Left ventricle myocardium inferior (tissue), 1 donor: ENCODE results near the gene DPP9. TPM values are rescaled to one million over a fixed set of nuclear protein-coding genes. Genes with fewer than 3 reads are reported as not detected.

Experiments
- DNase-seq: peaks from one replicate; pipeline ENCODE4 v3.0.0-alpha.2; 2020
- H3K27ac ChIP-seq: fragments of 200-600 bp; replicated peaks from 2 replicates; pipeline ENCODE4 v1.8.0; 2021
- H3K27me3 ChIP-seq: fragments of 200-600 bp; 2 replicates; pipeline ENCODE4 v1.8.0; 2021; ENCODE audit warnings: low read depth
- H3K36me3 ChIP-seq: fragments of 200-600 bp; 2 replicates; pipeline ENCODE4 v1.8.0; 2021
- H3K4me1 ChIP-seq: fragments of 200-600 bp; 2 replicates; pipeline ENCODE4 v1.8.0; 2021
- H3K4me3 ChIP-seq: fragments of 200-600 bp; 2 replicates; pipeline ENCODE4 v1.8.0; 2021; ENCODE audit warnings: mild to moderate bottlenecking, moderate library complexity
- H3K9me3 ChIP-seq: fragments of 200-600 bp; replicated peaks from 2 replicates; pipeline ENCODE4 v1.8.0; 2021
- intact Hi-C: fragments of 100-400 bp; cut with micrococcal nuclease; formaldehyde crosslinking; loops from one replicate; pipeline ENCODE4 v1.11.0; 2022
- total RNA-seq: library from RNA; stranded (reverse); fragmentation: NEBNext Ultra II Directional; extraction: Animal tissue kit (Norgen Biotek cat#: 25700); gene quantifications from one replicate; pipeline ENCODE4 v1.2.1, GENCODE V29; 2021
- TF ChIP-seq, protein P1 (sequence below): fragments of 200-600 bp; IDR thresholded peaks from 2 replicates; pipeline ENCODE4 v1.8.0; 2021; ENCODE audit warnings: antibody characterized with exemption, mild to moderate bottlenecking, borderline replicate concordance
- donor health status: DM: no; HTN: yes; CAD: no; lungs with severe emphysema.

Gene DPP9
- total RNA-seq, 1 donor from 2014 or later = 52.5 TPM

DNA sequence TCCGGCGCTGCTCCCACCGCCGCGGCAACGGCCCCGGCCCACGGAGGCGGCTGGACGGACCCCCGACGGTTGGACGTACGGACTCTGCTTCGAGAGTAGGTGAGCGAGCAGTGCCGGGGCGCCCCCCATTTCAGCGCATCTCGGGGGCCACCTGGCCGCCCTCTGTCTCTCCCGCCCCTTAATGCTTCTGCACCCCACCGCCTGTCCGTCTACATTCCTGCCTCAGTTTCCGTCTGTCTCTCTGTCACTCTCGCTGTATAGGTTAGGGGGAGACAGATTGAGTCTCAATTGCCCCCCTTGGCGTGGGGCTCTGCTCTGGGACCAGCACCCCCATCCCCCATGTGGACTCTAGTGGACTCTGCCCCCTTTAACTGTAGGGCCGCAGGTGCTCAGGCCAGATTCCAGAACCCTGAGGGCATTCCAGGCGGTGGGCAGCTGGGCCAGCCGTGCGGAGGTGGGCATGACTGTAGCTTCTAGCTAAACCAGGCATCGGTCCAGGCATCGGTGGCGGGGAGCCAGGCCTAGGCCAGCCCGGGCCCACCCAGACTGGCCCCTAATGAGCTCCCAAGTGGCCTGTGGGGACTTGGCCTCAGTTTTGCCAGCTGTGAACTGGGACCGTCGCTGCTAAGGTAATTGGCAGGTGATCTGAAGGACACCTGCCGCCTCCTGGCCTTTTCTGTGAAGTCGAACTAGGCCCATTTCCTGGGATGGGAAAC, 84.0 kb downstream of the DPP9 start:
- DNase-seq = no peak
- Histone ChIP-seq H3K4me1 (peaks cover 56% of the 10 kb centered on the region), H3K27me3 (no peaks in the 10 kb centered on the region), H3K4me3 (peak overlapping the region; percentile 84), H3K27ac (peak overlapping the region; percentile 90), H3K36me3 (no peaks in the 10 kb centered on the region), H3K9me3 (no peaks in the 10 kb centered on the region)
- TF ChIP-seq, protein P1, sequence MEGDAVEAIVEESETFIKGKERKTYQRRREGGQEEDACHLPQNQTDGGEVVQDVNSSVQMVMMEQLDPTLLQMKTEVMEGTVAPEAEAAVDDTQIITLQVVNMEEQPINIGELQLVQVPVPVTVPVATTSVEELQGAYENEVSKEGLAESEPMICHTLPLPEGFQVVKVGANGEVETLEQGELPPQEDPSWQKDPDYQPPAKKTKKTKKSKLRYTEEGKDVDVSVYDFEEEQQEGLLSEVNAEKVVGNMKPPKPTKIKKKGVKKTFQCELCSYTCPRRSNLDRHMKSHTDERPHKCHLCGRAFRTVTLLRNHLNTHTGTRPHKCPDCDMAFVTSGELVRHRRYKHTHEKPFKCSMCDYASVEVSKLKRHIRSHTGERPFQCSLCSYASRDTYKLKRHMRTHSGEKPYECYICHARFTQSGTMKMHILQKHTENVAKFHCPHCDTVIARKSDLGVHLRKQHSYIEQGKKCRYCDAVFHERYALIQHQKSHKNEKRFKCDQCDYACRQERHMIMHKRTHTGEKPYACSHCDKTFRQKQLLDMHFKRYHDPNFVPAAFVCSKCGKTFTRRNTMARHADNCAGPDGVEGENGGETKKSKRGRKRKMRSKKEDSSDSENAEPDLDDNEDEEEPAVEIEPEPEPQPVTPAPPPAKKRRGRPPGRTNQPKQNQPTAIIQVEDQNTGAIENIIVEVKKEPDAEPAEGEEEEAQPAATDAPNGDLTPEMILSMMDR = no peak
- intact Hi-C loops = loop anchor here (5.0 kb wide), 1 partner anchor 62 kb away; no protein-coding TSS in a partner anchor

DNA sequence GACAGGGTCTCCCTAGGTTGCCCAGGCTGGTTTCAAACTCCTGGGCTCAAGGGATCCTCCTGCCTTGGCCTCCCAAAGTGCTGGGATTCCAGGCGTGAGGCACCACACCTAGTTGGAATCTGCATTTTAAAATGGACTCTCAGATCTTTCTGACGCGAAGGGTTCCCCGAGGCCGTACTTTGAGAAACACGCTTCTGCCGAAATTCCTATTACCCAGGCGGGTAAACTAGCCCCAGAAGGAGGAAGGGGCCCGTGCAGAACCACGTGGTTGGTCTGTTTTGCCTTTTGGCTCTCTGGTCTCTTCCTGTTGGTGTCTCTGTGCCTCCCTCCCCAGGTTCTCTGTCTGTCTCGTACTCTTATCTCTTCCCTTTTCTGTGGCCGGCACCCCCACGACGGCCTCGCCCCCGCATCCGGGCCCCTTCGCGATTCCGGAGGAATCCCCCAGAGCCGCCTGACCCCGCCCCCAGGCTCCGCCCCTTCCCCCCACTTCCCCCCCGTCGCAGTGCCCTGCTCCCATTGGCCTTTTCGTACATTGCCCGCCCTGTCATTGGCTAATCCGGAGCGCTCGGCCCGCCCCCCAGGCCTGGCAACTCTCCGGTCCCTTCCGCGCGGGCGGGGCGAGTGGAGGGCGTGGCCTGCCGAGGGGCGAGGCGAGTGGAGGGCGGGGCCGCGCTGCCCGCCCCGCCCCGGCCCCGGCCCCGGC, 84.7 kb downstream of the DPP9 start, which contains the start of gene TNFAIP8L1:
Gene TNFAIP8L1 (plus strand): TSS at position 689 of the 703 bp plus-strand sequence. CDS start 12,354 bp downstream, outside the sequence.
- H3K36me3 ChIP-seq = no peaks in the 10 kb centered on the region
- TF ChIP-seq, protein P1 = no peak
- H3K27ac ChIP-seq = peak within 1 kb of the TSS; percentile 90
- peaks cover 56% of the 10 kb centered on the region for H3K4me1 ChIP-seq
- H3K9me3 ChIP-seq = no peaks in the 10 kb centered on the region
- DNase-seq = peak; percentile 97
- intact Hi-C loops = loop anchor here (5.0 kb wide), 1 partner anchor 62 kb away; no protein-coding TSS in a partner anchor
- no peaks in the 10 kb centered on the region for H3K27me3 ChIP-seq
- H3K4me3 ChIP-seq = peak within 1 kb of the TSS; percentile 84

DNA sequence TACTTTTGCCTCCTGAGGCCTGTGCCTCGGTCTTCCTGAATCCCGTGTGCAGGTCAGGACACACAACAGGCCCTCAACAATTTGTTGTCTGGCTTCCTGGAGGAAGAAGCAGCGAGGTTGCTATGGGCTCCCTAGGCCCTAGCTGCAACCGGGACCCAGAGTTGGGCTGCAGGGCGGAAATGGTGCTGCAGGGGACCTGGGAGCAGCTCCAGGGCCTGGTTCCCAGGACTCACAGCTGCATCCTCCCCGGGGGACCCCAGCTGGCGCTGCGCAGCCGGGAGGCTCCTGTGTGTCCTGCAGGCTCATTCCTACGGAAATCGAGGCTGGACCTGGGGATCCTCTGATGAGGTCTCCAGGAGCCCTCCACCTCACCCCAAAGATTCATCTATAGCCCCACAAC, 85.3 kb downstream of the DPP9 start:
- Histone ChIP-seq H3K4me1 (peaks cover 62% of the 10 kb centered on the region), H3K9me3 (no peaks in the 10 kb centered on the region), H3K27me3 (no peaks in the 10 kb centered on the region), H3K4me3 (peak overlapping the region; percentile 84), H3K27ac (peak overlapping the region; percentile 90), H3K36me3 (no peaks in the 10 kb centered on the region)
- intact Hi-C loops = loop anchor here (5.0 kb wide), 1 partner anchor 61 kb away; no protein-coding TSS in a partner anchor
- TF ChIP-seq, protein P1 = peak; percentile 9
- DNase-seq = peak; percentile 68

DNA sequence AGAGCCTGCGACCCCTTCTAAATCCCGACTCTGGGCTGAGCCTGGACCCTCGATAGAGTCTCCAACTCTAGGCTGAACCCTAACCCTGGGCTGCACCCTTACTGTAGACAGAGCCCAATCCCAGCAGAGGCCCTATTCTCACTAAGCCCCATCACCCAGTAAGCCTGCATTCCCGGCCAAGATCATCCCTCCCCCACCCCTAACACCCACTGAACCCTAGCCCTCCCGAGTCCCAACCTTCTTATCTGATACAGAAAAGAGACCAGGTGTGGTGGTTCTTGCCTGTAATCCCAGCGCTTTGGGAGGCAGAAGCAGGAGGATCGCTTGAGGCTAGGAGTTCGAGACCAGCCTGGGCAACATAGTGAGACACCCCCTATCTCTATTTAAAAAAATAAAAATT, 86.9 kb downstream of the DPP9 start:
- no peaks in the 10 kb centered on the region for H3K36me3 ChIP-seq
- no peak for DNase-seq
- intact Hi-C loops = loop anchor here (5.0 kb wide), 1 partner anchor 59 kb away; no protein-coding TSS in a partner anchor
- peak overlapping the region; percentile 66 for H3K4me3 ChIP-seq
- peak overlapping the region; percentile 56 for H3K27ac ChIP-seq
- no peaks in the 10 kb centered on the region for H3K9me3 ChIP-seq
- H3K4me1 ChIP-seq = peaks cover 60% of the 10 kb centered on the region
- TF ChIP-seq, protein P1 = no peak
- H3K27me3 ChIP-seq = no peaks in the 10 kb centered on the region

DNA sequence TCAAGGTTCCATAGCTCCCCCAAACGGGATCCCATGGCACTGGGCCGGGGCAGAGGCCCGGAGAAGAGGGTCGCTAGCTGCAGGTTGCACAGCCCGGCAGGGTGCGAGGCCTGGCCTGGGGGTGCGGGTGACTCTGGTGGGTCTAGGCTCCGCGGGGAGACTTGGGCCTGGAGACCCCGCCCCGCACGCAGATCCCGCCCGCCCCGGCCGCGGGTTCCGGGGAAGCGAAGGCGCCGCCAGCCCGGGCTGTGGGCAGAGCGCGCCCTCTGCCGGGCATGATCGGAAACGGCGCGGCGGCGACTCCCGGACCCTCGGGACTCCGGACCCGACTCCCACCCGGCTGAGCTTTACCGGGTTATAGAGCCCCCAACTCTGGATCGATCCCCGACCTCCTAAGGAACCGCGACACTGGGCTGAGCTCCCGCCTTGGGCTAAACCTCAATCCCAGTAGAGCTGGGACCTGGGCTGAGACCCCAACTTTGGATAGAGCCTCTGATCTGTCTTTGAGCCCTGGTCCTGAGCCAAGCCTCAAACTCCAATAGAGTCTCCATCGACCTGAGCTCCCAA, 87.4 kb downstream of the DPP9 start:
- peaks cover 58% of the 10 kb centered on the region for H3K4me1 ChIP-seq
- no peaks in the 10 kb centered on the region for H3K36me3 ChIP-seq
- H3K27ac ChIP-seq = peak overlapping the region; percentile 56
- peak; percentile 74 for DNase-seq
- TF ChIP-seq, protein P1 = peak; percentile 96
- H3K4me3 ChIP-seq = peak overlapping the region; percentile 66
- no peaks in the 10 kb centered on the region for H3K9me3 ChIP-seq
- intact Hi-C loops = loop anchor here (5.0 kb wide), 1 partner anchor 59 kb away; no protein-coding TSS in a partner anchor
- H3K27me3 ChIP-seq = no peaks in the 10 kb centered on the region
